CD4-positive, alpha-beta T cell treated with Interleukin-2 at 100 ng/mL for 4 hours (primary cell): ENCODE results near the gene MXRA8.
A peak's percentile ranks its signal among the peaks of the same experiment; 100 is the strongest.
"Not testable (repeated sequence)": the region's sequence is repeated elsewhere in the genome, so short reads cannot be mapped to it uniquely, and the experiment has no call there.

Experiments
- DNase-seq: peaks from one replicate; pipeline ENCODE4 v3.0.0-alpha.2; 2020; ENCODE audit warnings: low spot score

MXRA8 gene

GRCh38 chr1:1320666-1321448 is 37.5 kb downstream of the MXRA8 start:
- DNase-seq, result no peak

GRCh38 chr1:1319646-1319941 is 38.8 kb downstream of the MXRA8 start:
- DNase-seq, result no peak

GRCh38 chr1:1318777-1319645 is 39.3 kb downstream of the MXRA8 start:
- no peak for DNase-seq

GRCh38 chr1:1318131-1318652 is 40.2 kb downstream of the MXRA8 start:
- no peak for DNase-seq

GRCh38 chr1:1317420-1317819 is 40.9 kb downstream of the MXRA8 start:
- no peak for DNase-seq

GRCh38 chr1:1316199-1316598 is 42.2 kb downstream of the MXRA8 start:
- DNase-seq, result not testable (repeated sequence)

GRCh38 chr1:1315435-1315954 is 42.9 kb downstream of the MXRA8 start:
- DNase-seq, result no peak

- no peak for DNase-seq
Measured at GRCh38 chr1:1314678-1315335, 43.5 kb downstream of the MXRA8 start.

- no peak for DNase-seq
Measured at GRCh38 chr1:1314237-1314586, 44.1 kb downstream of the MXRA8 start.

GRCh38 chr1:1313500-1314236 is 44.7 kb downstream of the MXRA8 start:
- no peak for DNase-seq

- no peak for DNase-seq
Measured at GRCh38 chr1:1312450-1313314, 45.7 kb downstream of the MXRA8 start.

- DNase-seq, result no peak
Measured at GRCh38 chr1:1311107-1312104, 46.9 kb downstream of the MXRA8 start.

- DNase-seq, result no peak
Measured at GRCh38 chr1:1310476-1311053, 47.8 kb downstream of the MXRA8 start.

GRCh38 chr1:1310109-1310385 is 48.3 kb downstream of the MXRA8 start:
- no peak for DNase-seq

- no peak for DNase-seq
Measured at GRCh38 chr1:1309251-1310108, 48.9 kb downstream of the MXRA8 start.

- no peak for DNase-seq
Measured at GRCh38 chr1:1308756-1309250, 49.6 kb downstream of the MXRA8 start.

- DNase-seq, result peak; percentile 88
Measured at GRCh38 chr1:1307923-1308755, 50.2 kb downstream of the MXRA8 start, which contains the start of the genes ACAP3 and PUSL1. Gene ACAP3 (minus strand): TSS chr1:1307930. CDS start chr1:1307815, 115 bp downstream. Gene PUSL1 (plus strand): TSS chr1:1308597. CDS start chr1:1308644, 47 bp downstream.
